ENCODE results near the gene GALNT18. TPM values are rescaled to one million over a fixed set of nuclear protein-coding genes. Genes with fewer than 3 reads are reported as not detected.
A peak's percentile ranks its signal among the peaks of the same experiment; 100 is the strongest.

The GALNT18 gene
- total and polyA plus RNA-seq, 7 experiments from 2014 or later, result 0.15 to 1.7 (median 0.20) TPM; not detected in 4

DNA sequence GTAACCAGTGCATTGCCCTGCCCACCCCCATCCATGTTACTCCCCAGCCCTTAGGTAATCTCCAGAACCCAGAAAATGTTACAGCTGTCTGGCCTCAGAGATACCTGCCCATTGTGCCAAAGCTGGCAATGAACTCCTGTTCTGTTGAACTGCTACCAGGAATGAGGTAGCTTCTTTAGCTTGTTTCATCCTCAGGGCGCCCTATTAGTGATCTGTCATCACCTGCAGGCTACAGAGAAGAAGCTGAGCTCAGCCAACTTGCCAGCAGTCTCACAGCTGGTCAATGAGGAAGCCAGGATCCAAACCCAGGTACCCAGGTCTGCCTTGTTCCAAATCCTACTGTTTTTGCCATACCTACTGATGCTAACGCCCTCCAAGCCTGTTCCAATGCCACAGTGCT, 88.7 kb downstream of the GALNT18 start:
- Mint-ChIP-seq H3K27ac (no peak overlapping the region), H3K4me1 (peaks cover 0 to 2% (median 0%) of the 10 kb centered on the region in 7 donors), H3K9me3 (peaks cover 0 to 10% (median 0%) of the 10 kb centered on the region in 11 donors), H3K36me3 (no peaks in the 10 kb centered on the region), H3K4me3 (no peak overlapping the region), H3K27me3 (peaks cover 0 to 5% (median 0%) of the 10 kb centered on the region in 5 donors)
- ChIA-PET POLR2A (no interaction called here), CTCF (no interaction called here)
- ATAC-seq (no peak), DNase-seq (no peak)
- no peak overlapping the region for H3K27ac ChIP-seq (ENCODE audit: low read depth, low read length)
- no peaks in the 10 kb centered on the region for H3K27me3 ChIP-seq (ENCODE audit: control insufficient read depth in 2 of 2, insufficient read depth in 2 of 2, low read length in 2 of 2)
- no peak overlapping the region for H3K4me3 ChIP-seq (ENCODE audit: low read length)
- H3K36me3 ChIP-seq (ENCODE audit: control insufficient read depth in 2 of 3, insufficient read depth in 3 of 3, low read length in 3 of 3), result no peaks in the 10 kb centered on the region
- intact Hi-C loops (cut with micrococcal nuclease), result no loop called here
- H3K4me1 ChIP-seq (ENCODE audit: control insufficient read depth in 2 of 2, insufficient read depth in 2 of 2, low read length in 2 of 2), result no peaks in the 10 kb centered on the region
- H3K9me3 ChIP-seq (ENCODE audit: control insufficient read depth in 2 of 3, low read length in 3 of 3), result no peaks in the 10 kb centered on the region

GRCh38 chr11:11532574-11532973, 89.2 kb downstream of the GALNT18 start:
- Mint-ChIP-seq H3K27ac (no peak overlapping the region), H3K9me3 (peaks cover 0 to 10% (median 0%) of the 10 kb centered on the region in 11 donors), H3K27me3 (peaks cover 0 to 5% (median 0%) of the 10 kb centered on the region in 5 donors), H3K36me3 (no peaks in the 10 kb centered on the region), H3K4me1 (peaks cover 0 to 2% (median 0%) of the 10 kb centered on the region in 7 donors), H3K4me3 (no peak overlapping the region)
- no peaks in the 10 kb centered on the region for H3K4me1 ChIP-seq (ENCODE audit: control insufficient read depth in 2 of 2, insufficient read depth in 2 of 2, low read length in 2 of 2)
- DNase-seq, result no peak
- no peaks in the 10 kb centered on the region for H3K9me3 ChIP-seq (ENCODE audit: control insufficient read depth in 2 of 3, low read length in 3 of 3)
- H3K27ac ChIP-seq (ENCODE audit: low read depth, low read length), result no peak overlapping the region
- ChIA-PET CTCF (no interaction called here), POLR2A (no interaction called here)
- no peak for ATAC-seq
- intact Hi-C loops (cut with micrococcal nuclease), result no loop called here
- H3K27me3 ChIP-seq (ENCODE audit: control insufficient read depth in 2 of 2, insufficient read depth in 2 of 2, low read length in 2 of 2), result no peaks in the 10 kb centered on the region
- no peak overlapping the region for H3K4me3 ChIP-seq (ENCODE audit: low read length)
- H3K36me3 ChIP-seq (ENCODE audit: control insufficient read depth in 2 of 3, insufficient read depth in 3 of 3, low read length in 3 of 3), result no peaks in the 10 kb centered on the region

DNA sequence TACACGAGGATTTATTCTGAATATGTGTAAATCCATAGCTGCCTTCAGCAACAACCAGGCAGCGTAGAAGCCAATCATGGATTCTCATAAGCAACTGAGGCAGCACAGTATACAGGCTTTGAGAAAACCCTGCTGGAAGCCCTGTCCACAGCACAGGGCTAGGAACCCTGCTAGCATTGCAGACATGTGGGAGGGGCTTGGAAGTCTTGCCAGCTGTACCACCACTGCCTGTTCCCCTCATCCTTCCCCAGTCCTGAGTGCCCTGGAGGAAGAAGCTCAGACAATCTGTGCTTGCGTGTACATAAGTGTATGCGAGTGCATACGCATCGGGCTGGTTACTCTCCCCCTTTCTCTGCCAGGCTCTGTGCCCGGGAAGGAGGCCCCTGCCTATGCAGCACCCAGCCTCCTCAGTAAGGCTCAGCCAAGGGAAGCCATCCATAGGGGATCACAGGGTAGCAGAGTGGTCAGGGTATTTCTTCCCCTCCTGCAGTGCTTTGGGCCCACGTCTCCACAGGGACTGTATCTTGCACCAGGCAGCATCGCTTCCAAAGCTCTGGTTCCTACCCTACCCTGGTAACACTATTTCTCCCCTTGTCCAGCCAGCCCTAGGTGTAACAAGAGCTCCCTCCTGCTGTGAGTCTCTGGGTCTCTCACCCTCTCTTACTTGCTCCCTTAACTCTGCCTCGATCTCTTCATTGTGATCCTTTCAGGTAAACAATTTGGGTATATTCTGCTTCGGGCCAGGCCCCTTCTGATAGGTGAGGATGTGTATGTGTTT, 90.5 kb downstream of the GALNT18 start:
- POLR2A ChIA-PET, result no interaction called here
- DNase-seq, result no peak
- H3K27ac Mint-ChIP-seq, result no peak overlapping the region

GRCh38 chr11:11528986-11529385, 92.8 kb downstream of the GALNT18 start:
- no peak overlapping the region for H3K27ac Mint-ChIP-seq
- H3K4me3 Mint-ChIP-seq, result no peak overlapping the region
- H3K9me3 Mint-ChIP-seq, result peaks cover 0 to 10% (median 0%) of the 10 kb centered on the region in 11 donors
- no peaks in the 10 kb centered on the region for H3K36me3 Mint-ChIP-seq
- ATAC-seq (no peak), DNase-seq (no peak)
- H3K36me3 ChIP-seq (ENCODE audit: control insufficient read depth in 2 of 3, insufficient read depth in 3 of 3, low read length in 3 of 3), result no peaks in the 10 kb centered on the region
- H3K27ac ChIP-seq (ENCODE audit: low read depth, low read length), result no peak overlapping the region
- POLR2A ChIA-PET, result no interaction called here
- H3K9me3 ChIP-seq (ENCODE audit: control insufficient read depth in 2 of 3, low read length in 3 of 3), result no peaks in the 10 kb centered on the region
- CTCF ChIA-PET, result no interaction called here
- peaks cover 0 to 6% (median 4%) of the 10 kb centered on the region in 5 donors for H3K27me3 Mint-ChIP-seq
- peaks cover 0 to 2% (median 0%) of the 10 kb centered on the region in 7 donors for H3K4me1 Mint-ChIP-seq
- no peak overlapping the region for H3K4me3 ChIP-seq (ENCODE audit: low read length)
- H3K4me1 ChIP-seq (ENCODE audit: control insufficient read depth in 2 of 2, insufficient read depth in 2 of 2, low read length in 2 of 2), result no peaks in the 10 kb centered on the region
- intact Hi-C loops (cut with micrococcal nuclease), result no loop called here
- no peaks in the 10 kb centered on the region for H3K27me3 ChIP-seq (ENCODE audit: control insufficient read depth in 2 of 2, insufficient read depth in 2 of 2, low read length in 2 of 2)

More for the DNA sequence above, 90.5 kb downstream of the GALNT18 start:
- H3K27me3 ChIP-seq (ENCODE audit: control insufficient read depth in 2 of 2, insufficient read depth in 2 of 2, low read length in 2 of 2), result no peaks in the 10 kb centered on the region
- peak; percentile 28 for ATAC-seq
- Mint-ChIP-seq H3K36me3 (no peaks in the 10 kb centered on the region), H3K9me3 (peaks cover 0 to 10% (median 0%) of the 10 kb centered on the region in 11 donors), H3K4me3 (no peak overlapping the region), H3K27me3 (peaks cover 0 to 5% (median 0%) of the 10 kb centered on the region in 5 donors), H3K4me1 (peaks cover 0 to 2% (median 0%) of the 10 kb centered on the region in 7 donors)
- no peak overlapping the region for H3K4me3 ChIP-seq (ENCODE audit: low read length)
- CTCF ChIA-PET, result interaction anchor here (0.5 kb wide), 1 partner anchor 1011 kb away, joined by 3 read pairs; no protein-coding TSS in a partner anchor
- intact Hi-C loops (cut with micrococcal nuclease), result no loop called here
- H3K27ac ChIP-seq (ENCODE audit: low read depth, low read length), result no peak overlapping the region
- H3K4me1 ChIP-seq (ENCODE audit: control insufficient read depth in 2 of 2, insufficient read depth in 2 of 2, low read length in 2 of 2), result no peaks in the 10 kb centered on the region
- H3K36me3 ChIP-seq (ENCODE audit: control insufficient read depth in 2 of 3, insufficient read depth in 3 of 3, low read length in 3 of 3), result no peaks in the 10 kb centered on the region
- no peaks in the 10 kb centered on the region for H3K9me3 ChIP-seq (ENCODE audit: control insufficient read depth in 2 of 3, low read length in 3 of 3)

DNA sequence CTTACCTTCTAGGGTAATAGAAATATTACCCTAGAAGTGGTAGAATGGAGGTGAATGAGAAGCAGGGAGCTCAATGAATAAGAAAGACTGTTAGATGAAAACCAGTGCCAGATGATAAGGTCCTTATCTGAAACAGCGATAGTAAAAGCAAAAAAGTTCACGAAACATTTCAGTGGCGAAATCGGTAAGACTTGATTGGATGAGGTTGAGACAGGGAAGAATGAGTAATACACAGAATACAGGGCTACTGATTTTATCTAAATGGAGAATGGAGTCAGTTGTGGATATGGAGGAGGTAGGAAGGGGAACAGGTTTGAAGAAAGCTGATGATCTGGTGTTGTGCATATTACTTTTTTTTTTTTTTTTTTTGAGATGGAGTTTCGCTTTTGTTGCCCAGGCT, 96.5 kb downstream of the GALNT18 start:
- peaks cover 0 to 12% (median 0%) of the 10 kb centered on the region in 7 donors for H3K4me1 Mint-ChIP-seq
- no peaks in the 10 kb centered on the region for H3K36me3 ChIP-seq (ENCODE audit: control insufficient read depth in 2 of 3, insufficient read depth in 3 of 3, low read length in 3 of 3)
- no peaks in the 10 kb centered on the region for H3K27me3 ChIP-seq (ENCODE audit: control insufficient read depth in 2 of 2, insufficient read depth in 2 of 2, low read length in 2 of 2)
- no peaks in the 10 kb centered on the region for H3K36me3 Mint-ChIP-seq
- peaks cover 0 to 6% (median 4%) of the 10 kb centered on the region in 5 donors for H3K27me3 Mint-ChIP-seq
- H3K4me3 ChIP-seq (ENCODE audit: low read length), result no peak overlapping the region
- H3K4me3 Mint-ChIP-seq, result no peak overlapping the region
- no peak overlapping the region for H3K27ac ChIP-seq (ENCODE audit: low read depth, low read length)
- peaks cover 0 to 7% (median 0%) of the 10 kb centered on the region in 11 donors for H3K9me3 Mint-ChIP-seq
- no peak overlapping the region for H3K27ac Mint-ChIP-seq
- no peaks in the 10 kb centered on the region for H3K4me1 ChIP-seq (ENCODE audit: control insufficient read depth in 2 of 2, insufficient read depth in 2 of 2, low read length in 2 of 2)
- DNase-seq (no peak), ATAC-seq (no peak)
- intact Hi-C loops (cut with micrococcal nuclease), result no loop called here
- no peaks in the 10 kb centered on the region for H3K9me3 ChIP-seq (ENCODE audit: control insufficient read depth in 2 of 3, low read length in 3 of 3)
- ChIA-PET POLR2A (no interaction called here), CTCF (no interaction called here)

- Histone ChIP-seq H3K9me3 (ENCODE audit: control insufficient read depth in 2 of 3, low read length in 3 of 3) (no peaks in the 10 kb centered on the region), H3K27ac (ENCODE audit: low read depth, low read length) (no peak overlapping the region), H3K27me3 (ENCODE audit: control insufficient read depth in 2 of 2, insufficient read depth in 2 of 2, low read length in 2 of 2) (no peaks in the 10 kb centered on the region), H3K4me3 (ENCODE audit: low read length) (no peak overlapping the region), H3K36me3 (ENCODE audit: control insufficient read depth in 2 of 3, insufficient read depth in 3 of 3, low read length in 3 of 3) (no peaks in the 10 kb centered on the region), H3K4me1 (ENCODE audit: control insufficient read depth in 2 of 2, insufficient read depth in 2 of 2, low read length in 2 of 2) (no peaks in the 10 kb centered on the region)
- Mint-ChIP-seq H3K4me1 (peaks cover 0 to 15% (median 0%) of the 10 kb centered on the region in 7 donors), H3K36me3 (no peaks in the 10 kb centered on the region), H3K4me3 (no peak overlapping the region), H3K9me3 (peaks cover 0 to 8% (median 0%) of the 10 kb centered on the region in 11 donors), H3K27ac (no peak overlapping the region), H3K27me3 (peaks cover 0 to 6% (median 4%) of the 10 kb centered on the region in 5 donors)
- POLR2A ChIA-PET, result no interaction called here
- DNase-seq (no peak), ATAC-seq (no peak)
- intact Hi-C loops (cut with micrococcal nuclease), result no loop called here
- CTCF ChIA-PET, result no interaction called here
Observed at GRCh38 chr11:11524436-11525061, 97.3 kb downstream of the GALNT18 start.

Data from naive thymus-derived CD4-positive, alpha-beta T cell (primary cell).